HG02798 (cell line): ENCODE results near the gene RAD23B.
"Not testable (repeated sequence)": the region's sequence is repeated elsewhere in the genome, so short reads cannot be mapped to it uniquely, and the experiment has no call there.

Source experiments
- ATAC-seq: cut with Tn5 transposase; IDR thresholded peaks from one replicate; pipeline ENCODE4 v1.9.1; 2021; ENCODE audit warnings: mild to moderate bottlenecking; ENCODE audit not compliant: unreplicated experiment, poor library complexity

The RAD23B gene

GRCh38 chr9:107282759-107283622, at the start of gene RAD23B:
Gene RAD23B, plus strand, starts transcription at chr9:107283279. Its CDS starts 351 bp downstream, at chr9:107283630.
- ATAC-seq = peak; percentile 87

GRCh38 chr9:107235765-107236442, 47.2 kb upstream of the RAD23B start:
- no peak for ATAC-seq

GRCh38 chr9:107237873-107238272, 45.2 kb upstream of the RAD23B start:
- no peak for ATAC-seq

- no peak for ATAC-seq
Measured at GRCh38 chr9:107239474-107239873, 43.6 kb upstream of the RAD23B start.

GRCh38 chr9:107240260-107240659, 42.8 kb upstream of the RAD23B start:
- no peak for ATAC-seq

- ATAC-seq = no peak
Measured at GRCh38 chr9:107242073-107243030, 40.7 kb upstream of the RAD23B start.

- peak; percentile 83 for ATAC-seq
Measured at GRCh38 chr9:107243742-107244141, 39.3 kb upstream of the RAD23B start.

GRCh38 chr9:107246259-107247254, 36.5 kb upstream of the RAD23B start:
- ATAC-seq = no peak

- no peak for ATAC-seq
Measured at GRCh38 chr9:107248714-107249113, 34.4 kb upstream of the RAD23B start.

GRCh38 chr9:107249131-107249533, 33.9 kb upstream of the RAD23B start:
- no peak for ATAC-seq

GRCh38 chr9:107249665-107250285, 33.3 kb upstream of the RAD23B start:
- ATAC-seq = no peak

GRCh38 chr9:107251756-107252322, 31.2 kb upstream of the RAD23B start:
- ATAC-seq = no peak

GRCh38 chr9:107258919-107259318, 24.2 kb upstream of the RAD23B start:
- no peak for ATAC-seq

- ATAC-seq = not testable (repeated sequence)
Measured at GRCh38 chr9:107259751-107260313, 23.2 kb upstream of the RAD23B start.

- ATAC-seq = peak; percentile 99
Measured at GRCh38 chr9:107260437-107261081, 22.5 kb upstream of the RAD23B start.

- ATAC-seq = peak; percentile 34
Measured at GRCh38 chr9:107261106-107261505, 22.0 kb upstream of the RAD23B start.

GRCh38 chr9:107263289-107263688, 19.8 kb upstream of the RAD23B start:
- no peak for ATAC-seq
